ENCODE results near the gene CT45A9. TPM values are rescaled to one million over a fixed set of nuclear protein-coding genes. Genes with fewer than 3 reads are reported as not detected.

The CT45A9 gene
- total RNA-seq, 2 donors from 2014 or later: not detected

Other genes with a start within 250 kb of the CT45A9 start
- not detected for gene CT45A1, start 158.2 kb downstream of the CT45A9 start, total RNA-seq
- not detected for gene CT45A3, start 103.6 kb downstream of the CT45A9 start, total RNA-seq
- under 1 TPM in 1 of 2 donors, not detected in 1; 0.35 TPM for gene CT45A5, start 86.3 kb downstream of the CT45A9 start, total RNA-seq
- not detected for gene CT45A6, start 69.0 kb downstream of the CT45A9 start, total RNA-seq
- not detected for gene CT45A2, start 51.8 kb downstream of the CT45A9 start, total RNA-seq
- not detected for gene CT45A7, start 34.5 kb downstream of the CT45A9 start, total RNA-seq
- not detected for gene CT45A8, start 17.3 kb downstream of the CT45A9 start, total RNA-seq
- gene CT45A10, start 21.6 kb upstream of the CT45A9 start, total RNA-seq: not detected
- not detected for gene SAGE1, start 21.9 kb upstream of the CT45A9 start, total RNA-seq
- gene MMGT1, start 102.2 kb upstream of the CT45A9 start, total RNA-seq: 10 to 100 TPM; 20.1 to 21.7 TPM
- 10 to 100 TPM; 11.4 to 12.2 TPM for gene SLC9A6, start 113.6 kb upstream of the CT45A9 start, total RNA-seq